NCI-H446 treated with DMSO at 0.1 percent for 48 hours (cell line): ENCODE data around the gene RNF166.
A peak's percentile ranks its signal among the peaks of the same experiment; 100 is the strongest.
"Not testable (repeated sequence)": the region's sequence is repeated elsewhere in the genome, so short reads cannot be mapped to it uniquely, and the experiment has no call there.

Experiments
- DNase-seq: peaks from one replicate; lab custom pipeline; 2025; lab: John Stamatoyannopoulos, UW

The RNF166 gene

GRCh38 chr16:88673716-88674379 is 32.4 kb downstream of the RNF166 start:
- DNase-seq, result no peak

- DNase-seq, result no peak
These were observed 33.4 kb downstream of the RNF166 start for GRCh38 chr16:88672776-88673175.

GRCh38 chr16:88671806-88672205 is 34.4 kb downstream of the RNF166 start:
- DNase-seq, result no peak

- no peak for DNase-seq
These were observed 36.2 kb downstream of the RNF166 start for GRCh38 chr16:88669980-88670379.

- DNase-seq, result not testable (repeated sequence)
These were observed 36.7 kb downstream of the RNF166 start for GRCh38 chr16:88669493-88669892.

- no peak for DNase-seq
These were observed 38.7 kb downstream of the RNF166 start for GRCh38 chr16:88667461-88667860.

- DNase-seq, result no peak
These were observed 40.6 kb downstream of the RNF166 start for GRCh38 chr16:88665570-88665969.

- no peak for DNase-seq
These were observed 41.1 kb downstream of the RNF166 start for GRCh38 chr16:88665148-88665547.

GRCh38 chr16:88662843-88663606 is 43.2 kb downstream of the RNF166 start, which contains the start of gene MVD:
Gene MVD, minus strand, starts transcription at chr16:88663091. Its CDS starts 11 bp downstream, at chr16:88663080.
- peak; percentile 87 for DNase-seq

GRCh38 chr16:88662222-88662842 is 43.9 kb downstream of the RNF166 start:
- no peak for DNase-seq

GRCh38 chr16:88661468-88661867 is 44.7 kb downstream of the RNF166 start:
- no peak for DNase-seq

GRCh38 chr16:88659160-88659559 is 47.0 kb downstream of the RNF166 start:
- no peak for DNase-seq

- DNase-seq, result no peak
These were observed 47.5 kb downstream of the RNF166 start for GRCh38 chr16:88658714-88659113.

GRCh38 chr16:88657371-88657770 is 48.8 kb downstream of the RNF166 start:
- DNase-seq, result no peak

GRCh38 chr16:88656291-88656980 is 49.8 kb downstream of the RNF166 start:
- no peak for DNase-seq

GRCh38 chr16:88655733-88656281 is 50.4 kb downstream of the RNF166 start:
- DNase-seq, result no peak

- no peak for DNase-seq
These were observed 51.0 kb downstream of the RNF166 start for GRCh38 chr16:88655053-88655732.

GRCh38 chr16:88654363-88655052 is 51.7 kb downstream of the RNF166 start:
- DNase-seq, result no peak

- DNase-seq, result no peak
These were observed 52.4 kb downstream of the RNF166 start for GRCh38 chr16:88653596-88654362.

- DNase-seq, result no peak
These were observed 53.1 kb downstream of the RNF166 start for GRCh38 chr16:88653101-88653500.
